Epithelial cell of prostate (primary cell): Measurements from ENCODE around the gene WAPL.
"Not testable (repeated sequence)": the region's sequence is repeated elsewhere in the genome, so short reads cannot be mapped to it uniquely, and the experiment has no call there.

ENCODE experiments used
- DNase-seq: peaks from one replicate; pipeline ENCODE4 v3.0.0-alpha.2; 2011; ENCODE audit warnings: low read depth, low spot score
- H3K27ac ChIP-seq: fragments of 450-650 bp; 2 replicates; pipeline ENCODE4 v1.5.1; 2017; ENCODE audit warnings: mild to moderate bottlenecking

Gene WAPL, protein sequence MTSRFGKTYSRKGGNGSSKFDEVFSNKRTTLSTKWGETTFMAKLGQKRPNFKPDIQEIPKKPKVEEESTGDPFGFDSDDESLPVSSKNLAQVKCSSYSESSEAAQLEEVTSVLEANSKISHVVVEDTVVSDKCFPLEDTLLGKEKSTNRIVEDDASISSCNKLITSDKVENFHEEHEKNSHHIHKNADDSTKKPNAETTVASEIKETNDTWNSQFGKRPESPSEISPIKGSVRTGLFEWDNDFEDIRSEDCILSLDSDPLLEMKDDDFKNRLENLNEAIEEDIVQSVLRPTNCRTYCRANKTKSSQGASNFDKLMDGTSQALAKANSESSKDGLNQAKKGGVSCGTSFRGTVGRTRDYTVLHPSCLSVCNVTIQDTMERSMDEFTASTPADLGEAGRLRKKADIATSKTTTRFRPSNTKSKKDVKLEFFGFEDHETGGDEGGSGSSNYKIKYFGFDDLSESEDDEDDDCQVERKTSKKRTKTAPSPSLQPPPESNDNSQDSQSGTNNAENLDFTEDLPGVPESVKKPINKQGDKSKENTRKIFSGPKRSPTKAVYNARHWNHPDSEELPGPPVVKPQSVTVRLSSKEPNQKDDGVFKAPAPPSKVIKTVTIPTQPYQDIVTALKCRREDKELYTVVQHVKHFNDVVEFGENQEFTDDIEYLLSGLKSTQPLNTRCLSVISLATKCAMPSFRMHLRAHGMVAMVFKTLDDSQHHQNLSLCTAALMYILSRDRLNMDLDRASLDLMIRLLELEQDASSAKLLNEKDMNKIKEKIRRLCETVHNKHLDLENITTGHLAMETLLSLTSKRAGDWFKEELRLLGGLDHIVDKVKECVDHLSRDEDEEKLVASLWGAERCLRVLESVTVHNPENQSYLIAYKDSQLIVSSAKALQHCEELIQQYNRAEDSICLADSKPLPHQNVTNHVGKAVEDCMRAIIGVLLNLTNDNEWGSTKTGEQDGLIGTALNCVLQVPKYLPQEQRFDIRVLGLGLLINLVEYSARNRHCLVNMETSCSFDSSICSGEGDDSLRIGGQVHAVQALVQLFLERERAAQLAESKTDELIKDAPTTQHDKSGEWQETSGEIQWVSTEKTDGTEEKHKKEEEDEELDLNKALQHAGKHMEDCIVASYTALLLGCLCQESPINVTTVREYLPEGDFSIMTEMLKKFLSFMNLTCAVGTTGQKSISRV (N-terminal part only)

GRCh38 chr10:86521678-86522509, at the start of gene WAPL:
Gene WAPL (minus strand): TSS chr10:86521792. CDS start chr10:86518069, 3,723 bp downstream.
- H3K27ac ChIP-seq = peak within 1 kb of the TSS; percentile 82
- peak; percentile 49 for DNase-seq

DNA sequence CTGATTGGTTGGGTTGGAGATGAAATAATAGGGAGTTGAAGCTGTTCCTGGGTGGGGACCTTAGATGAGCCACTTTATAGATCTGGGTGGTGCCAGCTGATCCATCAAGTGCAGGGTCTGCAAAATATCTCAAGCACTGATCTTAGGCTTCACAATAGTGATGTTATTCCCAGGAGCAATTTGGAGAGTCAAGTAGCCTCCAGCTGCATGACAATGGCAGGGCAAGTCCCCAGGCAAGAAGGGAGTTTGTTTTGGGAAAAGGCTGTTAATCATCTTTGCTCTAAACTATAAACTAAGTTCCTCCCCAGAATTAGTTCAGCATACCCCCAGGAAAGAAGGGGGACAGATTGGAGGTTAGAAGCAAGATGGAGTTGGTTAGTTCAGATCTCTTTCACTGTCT, 47.7 kb upstream of the WAPL start:
- H3K27ac ChIP-seq = no peak overlapping the region
- no peak for DNase-seq

- DNase-seq, H3K27ac ChIP-seq: not testable (repeated sequence)
These were observed 44.9 kb upstream of the WAPL start for GRCh38 chr10:86566518-86566917.

DNA sequence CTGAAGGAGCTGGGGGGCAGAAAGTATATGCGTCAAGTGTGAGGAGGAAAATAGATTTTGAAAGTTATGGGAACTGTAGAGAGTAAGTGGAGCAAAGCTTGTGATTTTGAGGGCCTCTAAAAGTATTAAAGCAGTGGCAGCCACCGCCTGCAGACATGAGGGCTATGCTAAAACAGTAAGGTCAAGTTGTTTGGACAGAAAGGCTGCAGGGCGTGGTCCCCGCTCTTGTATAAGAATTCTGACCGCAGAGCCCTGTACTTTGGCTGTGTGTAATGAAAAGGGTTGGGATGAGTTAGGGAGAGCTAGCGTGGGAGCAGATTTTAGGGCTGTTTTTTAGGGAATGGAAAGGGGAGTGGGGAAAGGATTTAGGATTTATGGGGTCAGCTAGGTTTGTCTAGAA, 41.7 kb upstream of the WAPL start:
- H3K27ac ChIP-seq = not testable (repeated sequence)

GRCh38 chr10:86558695-86559094, 37.1 kb upstream of the WAPL start:
- not testable (repeated sequence) for H3K27ac ChIP-seq, DNase-seq

More for the DNA sequence above, 41.7 kb upstream of the WAPL start:
- DNase-seq = not testable (repeated sequence)

DNA sequence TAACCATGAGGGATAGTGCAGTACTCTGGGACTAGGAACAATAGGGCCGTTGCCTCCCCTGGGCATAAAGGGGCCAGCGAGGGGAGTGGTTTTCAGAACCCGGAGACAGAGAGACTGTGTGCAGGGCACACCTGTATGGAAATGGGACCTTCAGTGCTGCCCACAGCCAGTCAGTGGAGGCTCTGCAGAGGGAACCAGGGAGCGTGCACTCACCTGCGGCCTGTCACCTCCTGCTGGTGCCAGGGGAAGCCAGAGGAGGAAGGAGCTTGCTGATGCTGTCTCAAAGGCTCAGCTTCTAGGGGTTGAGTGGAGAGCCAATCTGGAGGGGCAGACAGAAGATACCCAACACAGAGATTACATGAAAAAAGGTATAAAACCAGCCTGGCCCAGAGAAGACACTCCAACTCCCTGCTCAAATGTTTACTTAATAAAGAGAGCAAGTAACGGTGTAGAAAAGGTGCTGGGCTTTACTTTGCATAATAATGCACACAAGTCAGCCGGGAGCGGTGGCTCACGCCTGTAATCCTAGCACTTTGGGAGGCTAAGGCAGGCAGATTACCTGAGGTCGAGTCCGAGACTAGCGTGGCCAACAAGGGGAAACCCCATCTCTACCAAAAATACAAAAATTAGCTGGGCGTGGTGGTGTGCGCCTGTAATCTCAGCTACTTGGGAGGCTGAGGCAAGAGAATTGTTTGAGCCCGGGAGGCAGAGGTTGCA, 35.5 kb upstream of the WAPL start:
- no peak for DNase-seq
- H3K27ac ChIP-seq = no peak overlapping the region

- H3K27ac ChIP-seq = no peak overlapping the region
- no peak for DNase-seq
These were observed 34.9 kb upstream of the WAPL start for GRCh38 chr10:86556532-86556931.

- DNase-seq = no peak
- H3K27ac ChIP-seq = no peak overlapping the region
These were observed 32.0 kb upstream of the WAPL start for GRCh38 chr10:86553639-86554038.

GRCh38 chr10:86553213-86553612, 31.6 kb upstream of the WAPL start:
- DNase-seq = no peak
- H3K27ac ChIP-seq = no peak overlapping the region

GRCh38 chr10:86547296-86547695, 25.7 kb upstream of the WAPL start:
- no peak for DNase-seq

DNA sequence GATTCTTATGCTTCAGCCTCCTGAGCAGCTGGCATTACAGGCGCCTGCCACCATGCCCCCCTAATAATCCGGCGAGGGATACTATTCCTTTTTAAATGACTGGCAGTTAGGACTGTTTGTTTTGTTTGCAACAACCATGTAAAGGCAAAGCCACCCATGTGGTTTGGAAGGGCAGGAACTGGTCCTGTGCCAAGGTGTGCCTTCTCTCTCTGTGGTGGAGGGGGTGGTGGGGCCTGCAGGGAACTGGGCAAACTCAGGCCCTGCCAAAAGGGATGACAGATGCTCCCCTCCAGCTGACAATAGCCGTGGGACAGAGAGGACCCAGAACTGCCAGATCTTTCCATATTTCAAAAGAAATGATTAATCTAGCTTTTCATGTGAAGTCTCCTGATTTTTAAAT, 23.5 kb upstream of the WAPL start:
- H3K27ac ChIP-seq = no peak overlapping the region
- no peak for DNase-seq

More at GRCh38 chr10:86547296-86547695, 25.7 kb upstream of the WAPL start:
- no peak overlapping the region for H3K27ac ChIP-seq

- no peak overlapping the region for H3K27ac ChIP-seq
- no peak for DNase-seq
These were observed 18.4 kb upstream of the WAPL start for GRCh38 chr10:86540016-86540415.

- H3K27ac ChIP-seq = no peak overlapping the region
- DNase-seq = no peak
These were observed 17.0 kb upstream of the WAPL start for GRCh38 chr10:86538547-86538946.

GRCh38 chr10:86538040-86538439, 16.4 kb upstream of the WAPL start:
- not testable (repeated sequence) for DNase-seq

GRCh38 chr10:86536294-86536861, 14.8 kb upstream of the WAPL start:
- H3K27ac ChIP-seq = no peak overlapping the region
- no peak for DNase-seq

More at GRCh38 chr10:86538040-86538439, 16.4 kb upstream of the WAPL start:
- H3K27ac ChIP-seq = not testable (repeated sequence)

DNA sequence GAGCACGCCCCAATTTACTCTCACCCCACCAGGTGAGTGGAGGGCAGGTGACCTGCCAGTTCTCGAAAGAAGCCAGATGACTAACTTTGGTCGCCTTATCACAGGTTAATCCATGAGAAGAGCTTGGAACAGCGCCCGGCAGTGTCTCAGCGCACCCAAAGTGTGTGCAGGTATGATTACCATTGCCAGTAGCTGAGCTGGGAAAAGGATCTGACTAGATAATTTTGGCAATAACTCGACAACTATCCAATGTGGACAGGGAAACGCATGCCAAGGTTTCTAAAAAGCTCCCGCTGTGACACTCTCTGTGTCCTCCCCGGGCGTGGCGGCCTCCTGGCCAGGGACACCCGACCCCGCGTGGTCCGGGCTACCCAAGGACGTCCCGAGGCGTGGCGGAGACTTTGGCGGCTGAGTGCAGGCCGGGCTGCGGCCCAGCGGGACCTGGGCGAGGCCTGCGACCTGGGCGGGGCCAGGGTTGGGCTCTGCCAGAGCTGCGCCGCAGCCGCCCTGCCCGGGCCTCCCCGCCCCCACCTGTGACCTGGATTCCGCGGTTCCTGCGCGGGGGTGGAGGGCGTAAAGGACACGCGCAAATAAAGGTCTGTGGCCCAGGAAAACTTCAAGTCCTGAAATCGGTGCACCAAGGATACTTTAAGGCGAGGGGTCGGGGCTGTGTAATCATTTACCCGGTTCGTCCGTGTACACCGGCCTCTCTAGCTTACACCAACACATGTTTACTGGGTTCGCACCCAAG, 13.7 kb upstream of the WAPL start:
- no peak for DNase-seq

DNA sequence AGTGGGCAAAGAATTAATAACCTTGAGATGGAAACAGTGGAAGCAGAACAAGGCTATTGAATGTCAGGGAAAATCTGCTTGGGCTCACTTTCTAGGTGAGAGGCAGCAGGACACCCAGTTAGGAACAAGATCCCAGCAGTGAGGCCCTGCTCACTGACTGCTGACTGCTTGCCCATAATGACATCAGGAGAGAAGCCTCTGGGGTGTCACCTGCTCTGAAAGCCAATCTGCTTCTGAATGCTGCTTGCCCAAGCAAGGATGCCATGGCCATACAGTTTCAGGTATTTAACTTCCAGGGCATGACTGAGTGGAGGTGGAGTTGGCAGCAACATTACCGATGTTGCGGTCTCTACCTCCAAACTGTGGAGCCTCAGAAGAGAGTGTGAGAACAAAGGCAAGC, 11.7 kb upstream of the WAPL start:
- DNase-seq = no peak
- no peak overlapping the region for H3K27ac ChIP-seq

More for the DNA sequence above, 13.7 kb upstream of the WAPL start:
- peak overlapping the region; percentile 23 for H3K27ac ChIP-seq

GRCh38 chr10:86528736-86529135, 7.1 kb upstream of the WAPL start:
- H3K27ac ChIP-seq, DNase-seq: not testable (repeated sequence)
